Heart left ventricle (tissue), 16 donors: Measurements from ENCODE around the gene GCLC. TPM values are rescaled to one million over a fixed set of nuclear protein-coding genes. Genes with fewer than 3 reads are reported as not detected.
A peak's percentile ranks its signal among the peaks of the same experiment; 100 is the strongest.

Source experiments
- ATAC-seq, 4 donors: fragments of 200-7000 bp; cut with Tn5 transposase; one replicate each; pipeline ENCODE4 v1.9.1; 2020 to 2022; ENCODE audit warnings: moderate library complexity in 4 of 4, mild to moderate bottlenecking in 3 of 4, moderate number of reproducible peaks in 1 of 4
- DNase-seq, 5 donors: peaks; one replicate each; pipeline ENCODE4 v3.0.0-alpha.2; 2020
- H3K27ac ChIP-seq, 12 donors: fragments of 200-600 bp; sonication (generic) in 4 of 12; one replicate each; pipeline versions ENCODE4 v1.5.0 to v1.8.0; 2016 to 2022; ENCODE audit warnings: mild to moderate bottlenecking in 2 of 12
- H3K27me3 ChIP-seq, 9 donors: fragments of 200-600 bp; sonication (generic) in 2 of 9; one replicate each; pipeline versions ENCODE4 v1.5.1 to v1.8.0; 2016 to 2022; ENCODE audit warnings: mild to moderate bottlenecking in 3 of 9
- H3K36me3 ChIP-seq, 9 donors: fragments of 200-600 bp; sonication (generic) in 2 of 9; one replicate each; pipeline versions ENCODE4 v1.5.0 to v1.8.0; 2018 to 2022; ENCODE audit warnings: mild to moderate bottlenecking in 2 of 9
- H3K4me1 ChIP-seq, 12 donors: fragments of 200-600 bp; sonication (generic) in 4 of 12; one replicate each; pipeline versions ENCODE4 v1.5.0 to v1.8.0; 2016 to 2022; ENCODE audit warnings: mild to moderate bottlenecking in 3 of 12
- H3K4me3 ChIP-seq, 12 donors: fragments of 200-600 bp; sonication (generic) in 4 of 12; one replicate each; pipeline versions ENCODE4 v1.5.0 to v1.8.0; 2017 to 2022; ENCODE audit warnings: mild to moderate bottlenecking in 9 of 12, moderate library complexity in 4 of 12
- H3K9me3 ChIP-seq, 12 donors: fragments of 200-600 bp; sonication (generic) in 4 of 12; one replicate each; pipeline versions ENCODE4 v1.5.0 to v1.8.0; 2016 to 2022; ENCODE audit warnings: mild to moderate bottlenecking in 1 of 12
- CTCF ChIP-seq, 12 donors: fragments of 200-600 bp; sonication (generic) in 4 of 12; IDR thresholded peaks; one replicate each; pipeline versions ENCODE4 v1.5.0 to v1.8.0; 2018 to 2022; ENCODE audit warnings: antibody characterized with exemption in 12 of 12, mild to moderate bottlenecking in 5 of 12
- POLR2A ChIP-seq, 2 donors: fragments of 450-650 bp; IDR thresholded peaks; one replicate each; pipeline ENCODE4 v1.6.1; 2017; ENCODE audit warnings: antibody characterized with exemption in 2 of 2, mild to moderate bottlenecking in 2 of 2, moderate library complexity in 2 of 2
- WGBS, 4 donors: extraction: QIAGEN DNeasy Blood & Tissue Kit in 2 of 4; methylation state at CpG; one replicate each; pipeline versions ENCODE4 v1.1.5 to v1.1.7; 2013 to 2018; 5-methylcytosine and 5-hydroxymethylcytosine counted together
- intact Hi-C, 10 donors: fragments of 100-400 bp; cut with DNase I; formaldehyde crosslinking; loops; one replicate each; pipeline versions ENCODE4 v1.11.1 to v1.14.2; 2022
- polyA plus RNA-seq, 2 donors: library from polyadenylated mRNA; stranded (reverse); fragments of 200-250 nt; gene quantifications; one replicate each; pipeline ENCODE4 v1.2.3, GENCODE V29; 2013
- total RNA-seq, 9 donors: library from RNA; depleted of rRNA in 2 of 9; stranded (reverse); fragments of >200 nt in 2 of 9; fragmentation: NEBNext Ultra II Directional in 3 of 9; extraction: Animal tissue kit (Norgen Biotek cat#: 25700) in 3 of 9; gene quantifications; one replicate each; pipeline versions ENCODE4 v1.1.0 to v1.2.4, GENCODE V29; 2016 to 2023
- donor health status: ischemic (EF 13 %, LVEDD 7.1; RV severe dilation, severe dysfunction).
- donor health status: healthy with polysubstance abuse.
- donor health status: DM: no; HTN: yes; CAD: no.
- donor health status: DM: no; HTN: no; CAD: no.
- donor health status: ischemic (EF 25% LVEDD 6.9; RV normal size, moderate dysfunction).
- donor health status: ischemic (EF 25% LVEDD 5.7; RV mildly dilated, moderate dysfunction).
- donor health status: healthy.
- donor health status: DM: yes; HTN: yes; CAD: no.
- donor health status: ischemic (EF 35%, LVEDD 5.7; RV mildly dilated, moderate dysfunction).
- donor health status: nonischemic (EF 11% LVEDD 7.7; RV severe dilation, severe dysfunction).
- donor health status: DM: yes; HTN: yes; CAD: no.
- donor health status: PGD.
- donor health status: ischemic (EF 29% LVEDD 5.4; RV normal size, mild dysfunction).
- donor health status: nonischemic (EF 23%, LVEDD 6.1; RV moderate dilation, normal function).

Gene GCLC
- total and polyA plus RNA-seq, 11 donors, result 8.1 to 42.9 (median 29.3) TPM

- no peaks in the 10 kb centered on the region for H3K9me3 ChIP-seq
- ATAC-seq, result peak in 2 of 4 donors; percentile 53 to 70
- WGBS, 4 donors, result 26 to 50% (median 39%) methylated on average over 5 of the region's 5 CpGs
- no peak overlapping the region for H3K4me3 ChIP-seq
- H3K27ac ChIP-seq, result peak overlapping the region in 2 of 12 donors; percentile 59 to 62
- TF ChIP-seq CTCF (IDR thresholded peaks at IDR 0.05), result no peak
- no peak for TF ChIP-seq POLR2A (IDR thresholded peaks at IDR 0.05)
- no peaks in the 10 kb centered on the region for H3K36me3 ChIP-seq
- DNase-seq, result peak in 1 of 5 donors; percentile 35
- H3K27me3 ChIP-seq, result no peaks in the 10 kb centered on the region
- H3K4me1 ChIP-seq, result peaks cover 0 to 46% (median 5%) of the 10 kb centered on the region in 12 donors
- intact Hi-C loops, result loop anchor here in 1 of 10 donors (2.0 kb wide), 1 partner anchor 21 kb away; no protein-coding TSS in a partner anchor
These were observed 83.2 kb downstream of the GCLC start for GRCh38 chr6:53461696-53462095.

GRCh38 chr6:53461041-53461656 lies 83.8 kb downstream of the GCLC start:
- intact Hi-C loops, result no loop called here
- TF ChIP-seq CTCF (IDR thresholded peaks at IDR 0.05) (no peak), POLR2A (IDR thresholded peaks at IDR 0.05) (no peak)
- 70 to 82% (median 80%) methylated on average over 1 of the region's 1 CpG for WGBS, 4 donors
- no peaks in the 10 kb centered on the region for H3K36me3 ChIP-seq
- H3K4me1 ChIP-seq, result peaks cover 0 to 46% (median 5%) of the 10 kb centered on the region in 12 donors
- H3K9me3 ChIP-seq, result no peaks in the 10 kb centered on the region
- ATAC-seq (no peak), DNase-seq (no peak)
- peak overlapping the region in 2 of 12 donors; percentile 59 to 62 for H3K27ac ChIP-seq
- no peaks in the 10 kb centered on the region for H3K27me3 ChIP-seq
- H3K4me3 ChIP-seq, result no peak overlapping the region

GRCh38 chr6:53458105-53458866 lies 86.6 kb downstream of the GCLC start:
- TF ChIP-seq POLR2A (IDR thresholded peaks at IDR 0.05) (no peak), CTCF (IDR thresholded peaks at IDR 0.05) (no peak)
- Histone ChIP-seq H3K27ac (no peak overlapping the region), H3K4me3 (no peak overlapping the region), H3K27me3 (no peaks in the 10 kb centered on the region), H3K36me3 (no peaks in the 10 kb centered on the region), H3K4me1 (peaks cover 0 to 26% (median 5%) of the 10 kb centered on the region in 12 donors), H3K9me3 (peaks cover 0 to 9% (median 0%) of the 10 kb centered on the region in 12 donors)
- ATAC-seq (no peak), DNase-seq (no peak)
- intact Hi-C loops, result no loop called here
- WGBS, 4 donors, result 80 to 85% (median 82%) methylated on average over 3 of the region's 3 CpGs

- DNase-seq, result no peak
- peaks cover 0 to 14% (median 4%) of the 10 kb centered on the region in 12 donors for H3K4me1 ChIP-seq
- no peaks in the 10 kb centered on the region for H3K27me3 ChIP-seq
- no peaks in the 10 kb centered on the region for H3K36me3 ChIP-seq
- intact Hi-C loops, result no loop called here
- WGBS, 4 donors, result 70 to 83% (median 76%) methylated on average over 1 of the region's 1 CpG
- TF ChIP-seq POLR2A (IDR thresholded peaks at IDR 0.05), result no peak
- TF ChIP-seq CTCF (IDR thresholded peaks at IDR 0.05), result no peak
- ATAC-seq, result no peak
- H3K27ac ChIP-seq, result no peak overlapping the region
- peaks cover 0 to 9% (median 0%) of the 10 kb centered on the region in 12 donors for H3K9me3 ChIP-seq
- H3K4me3 ChIP-seq, result no peak overlapping the region
These were observed 88.1 kb downstream of the GCLC start for GRCh38 chr6:53456809-53457208.
